Omental fat pad (tissue), 4 donors: ENCODE data around the gene CPE. TPM values are rescaled to one million over a fixed set of nuclear protein-coding genes. Genes with fewer than 3 reads are reported as not detected.
"Not testable (repeated sequence)": the region's sequence is repeated elsewhere in the genome, so short reads cannot be mapped to it uniquely, and the experiment has no call there.

ENCODE experiments used
- ATAC-seq: fragments of 150-250 bp; one replicate; pipeline ENCODE4 v1.9.1; 2016; ENCODE audit warnings: mild to moderate bottlenecking, moderate library complexity; ENCODE audit not compliant: low FRiP score
- DNase-seq: peaks from one replicate; pipeline ENCODE4 v3.0.0-alpha.2; 2019; ENCODE audit warnings: low spot score
- total RNA-seq, 4 donors: library from RNA; depleted of rRNA; stranded (reverse); fragments of >200 nt; gene quantifications; one replicate each; pipeline ENCODE4 v1.1.0, GENCODE V29; 2016
- TF ChIP-seq, protein P1 (sequence below), 3 donors: fragments of 450-650 bp; IDR thresholded peaks; one replicate each; pipeline ENCODE4 v1.5.1; 2016 to 2017; ENCODE audit warnings: antibody characterized with exemption in 3 of 3, mild to moderate bottlenecking in 3 of 3, moderate library complexity in 2 of 3

Gene CPE
- total RNA-seq, 4 donors from 2014 or later = 102 to 224 (median 135) TPM

DNA sequence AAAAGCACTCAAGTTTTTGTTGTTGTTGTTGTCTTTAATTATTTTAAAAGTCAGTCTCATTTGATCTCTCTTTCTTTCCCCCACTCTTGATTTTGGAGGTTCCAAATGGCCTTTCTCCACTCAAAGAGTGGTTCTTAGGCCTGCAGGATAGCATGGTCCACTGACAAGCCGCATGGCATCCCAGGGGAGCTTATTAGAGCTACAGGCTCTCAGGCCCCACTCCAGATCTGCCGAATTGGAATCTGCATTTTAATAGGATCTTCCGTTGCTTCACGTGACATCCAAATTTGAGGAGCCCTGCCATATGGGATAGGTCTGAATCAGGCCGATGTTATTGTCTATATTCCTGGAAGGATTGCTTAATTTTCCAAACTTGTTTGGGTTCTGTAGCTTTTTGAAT, 72.1 kb downstream of the CPE start:
- DNase-seq (no peak), ATAC-seq (no peak)
- TF ChIP-seq, protein P1, sequence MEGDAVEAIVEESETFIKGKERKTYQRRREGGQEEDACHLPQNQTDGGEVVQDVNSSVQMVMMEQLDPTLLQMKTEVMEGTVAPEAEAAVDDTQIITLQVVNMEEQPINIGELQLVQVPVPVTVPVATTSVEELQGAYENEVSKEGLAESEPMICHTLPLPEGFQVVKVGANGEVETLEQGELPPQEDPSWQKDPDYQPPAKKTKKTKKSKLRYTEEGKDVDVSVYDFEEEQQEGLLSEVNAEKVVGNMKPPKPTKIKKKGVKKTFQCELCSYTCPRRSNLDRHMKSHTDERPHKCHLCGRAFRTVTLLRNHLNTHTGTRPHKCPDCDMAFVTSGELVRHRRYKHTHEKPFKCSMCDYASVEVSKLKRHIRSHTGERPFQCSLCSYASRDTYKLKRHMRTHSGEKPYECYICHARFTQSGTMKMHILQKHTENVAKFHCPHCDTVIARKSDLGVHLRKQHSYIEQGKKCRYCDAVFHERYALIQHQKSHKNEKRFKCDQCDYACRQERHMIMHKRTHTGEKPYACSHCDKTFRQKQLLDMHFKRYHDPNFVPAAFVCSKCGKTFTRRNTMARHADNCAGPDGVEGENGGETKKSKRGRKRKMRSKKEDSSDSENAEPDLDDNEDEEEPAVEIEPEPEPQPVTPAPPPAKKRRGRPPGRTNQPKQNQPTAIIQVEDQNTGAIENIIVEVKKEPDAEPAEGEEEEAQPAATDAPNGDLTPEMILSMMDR (IDR thresholded peaks at IDR 0.05) = no peak

GRCh38 chr4:165453140-165453539, 74.3 kb downstream of the CPE start:
- not testable (repeated sequence) for ATAC-seq, DNase-seq

- ATAC-seq = no peak
- TF ChIP-seq, protein P1 (IDR thresholded peaks at IDR 0.05) = no peak
- DNase-seq = no peak
Observed at GRCh38 chr4:165454426-165454825, 75.6 kb downstream of the CPE start.

DNA sequence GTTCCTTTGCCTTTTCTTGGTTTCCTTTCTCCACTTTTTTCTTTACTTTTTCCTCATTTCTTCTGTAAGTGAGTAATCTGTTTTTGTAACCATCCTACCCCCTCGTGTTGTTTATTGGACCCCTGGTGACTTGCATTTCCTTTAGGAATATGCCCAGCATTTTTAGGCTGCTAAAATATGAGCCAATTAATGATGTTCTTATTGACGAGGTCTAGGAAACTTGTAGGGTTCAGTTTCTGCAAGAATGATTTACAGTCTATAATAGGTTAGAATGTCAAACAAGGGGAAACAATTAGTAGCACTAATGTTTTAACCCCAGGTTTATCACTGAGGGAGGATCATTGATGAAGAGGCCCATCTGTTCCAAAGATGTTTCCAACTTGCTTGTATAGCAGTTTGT, 79.0 kb downstream of the CPE start:
- TF ChIP-seq, protein P1 (IDR thresholded peaks at IDR 0.05) = no peak
- DNase-seq (no peak), ATAC-seq (no peak)

GRCh38 chr4:165458471-165458870, 79.7 kb downstream of the CPE start:
- TF ChIP-seq, protein P1 (IDR thresholded peaks at IDR 0.05) = no peak
- DNase-seq (no peak), ATAC-seq (no peak)

- DNase-seq = no peak
Observed at GRCh38 chr4:165461159-165461821, 82.5 kb downstream of the CPE start.

DNA sequence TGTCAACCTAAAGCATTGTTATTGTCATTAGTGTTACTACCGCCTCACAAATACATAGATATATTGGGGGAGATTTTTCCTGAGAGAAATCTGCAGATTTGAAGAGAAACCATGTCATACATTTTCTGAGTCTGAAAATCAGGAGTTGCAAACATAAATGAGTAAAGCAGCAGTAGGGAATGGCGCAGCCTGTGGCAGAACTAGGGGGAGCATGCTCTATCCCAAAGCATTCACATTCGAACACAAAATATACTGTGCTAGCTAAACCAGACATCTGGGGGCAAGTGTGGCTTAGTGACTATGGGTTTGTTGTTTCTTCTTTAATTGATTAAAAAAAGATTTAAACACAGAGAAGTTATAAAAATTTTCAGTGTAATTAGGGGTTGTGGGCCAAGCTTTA, 83.2 kb downstream of the CPE start:
- ATAC-seq (no peak), DNase-seq (no peak)
- TF ChIP-seq, protein P1 (IDR thresholded peaks at IDR 0.05) = no peak

More at GRCh38 chr4:165461159-165461821, 82.5 kb downstream of the CPE start:
- peak; percentile 85 for ATAC-seq
- TF ChIP-seq, protein P1 (IDR thresholded peaks at IDR 0.05) = no peak
